Memory B cell (primary cell): ENCODE data around the gene ZSWIM6.

ENCODE experiments used
- ATAC-seq: fragments of 150-1000 bp; cut with Tn5 transposase; 2 replicates; pipeline ENCODE4 v1.10.0; 2021; ENCODE audit warnings: low read depth, mild to moderate bottlenecking, moderate library complexity
- DNase-seq, 2 donors: peaks; one replicate each; pipeline ENCODE4 v3.0.0; 2022; ENCODE audit warnings: low spot score in 2 of 2
- H3K27ac Mint-ChIP-seq: one replicate; pipeline ENCODE4 v1.8.0; 2022; ENCODE audit warnings: mild to moderate bottlenecking, moderate library complexity, mixed read lengths
- H3K27me3 Mint-ChIP-seq: one replicate; pipeline ENCODE4 v1.8.0; 2022; ENCODE audit warnings: mixed read lengths
- H3K36me3 Mint-ChIP-seq: one replicate; pipeline ENCODE4 v1.8.0; 2022; ENCODE audit warnings: mild to moderate bottlenecking, mixed read lengths
- H3K4me1 Mint-ChIP-seq: one replicate; pipeline ENCODE4 v1.8.0; 2022; ENCODE audit warnings: mixed read lengths
- H3K4me3 Mint-ChIP-seq: one replicate; pipeline ENCODE4 v1.8.0; 2022; ENCODE audit warnings: mild to moderate bottlenecking, moderate library complexity, mixed read lengths
- H3K9me3 Mint-ChIP-seq: one replicate; pipeline ENCODE4 v1.8.0; 2022; ENCODE audit warnings: mixed read lengths

ZSWIM6 gene

GRCh38 chr5:61589946-61590345, 257.9 kb downstream of the ZSWIM6 start:
- DNase-seq (no peak), ATAC-seq (no peak)
- Mint-ChIP-seq H3K4me1 (no peaks in the 10 kb centered on the region), H3K27ac (no peak overlapping the region), H3K9me3 (no peaks in the 10 kb centered on the region), H3K4me3 (no peak overlapping the region), H3K36me3 (no peaks in the 10 kb centered on the region), H3K27me3 (peaks cover 6% of the 10 kb centered on the region)

- no peak overlapping the region for H3K27ac Mint-ChIP-seq
- peaks cover 6% of the 10 kb centered on the region for H3K27me3 Mint-ChIP-seq
- no peaks in the 10 kb centered on the region for H3K4me1 Mint-ChIP-seq
- H3K36me3 Mint-ChIP-seq, result no peaks in the 10 kb centered on the region
- DNase-seq (no peak), ATAC-seq (no peak)
- no peaks in the 10 kb centered on the region for H3K9me3 Mint-ChIP-seq
- H3K4me3 Mint-ChIP-seq, result no peak overlapping the region
These were observed 258.4 kb downstream of the ZSWIM6 start for GRCh38 chr5:61590473-61590872.

- H3K27ac Mint-ChIP-seq, result no peak overlapping the region
- no peak overlapping the region for H3K4me3 Mint-ChIP-seq
- no peaks in the 10 kb centered on the region for H3K9me3 Mint-ChIP-seq
- DNase-seq (no peak), ATAC-seq (no peak)
- H3K36me3 Mint-ChIP-seq, result no peaks in the 10 kb centered on the region
- no peaks in the 10 kb centered on the region for H3K4me1 Mint-ChIP-seq
- peaks cover 9% of the 10 kb centered on the region for H3K27me3 Mint-ChIP-seq
These were observed 259.8 kb downstream of the ZSWIM6 start for GRCh38 chr5:61591859-61592258.

- Mint-ChIP-seq H3K36me3 (no peaks in the 10 kb centered on the region), H3K27ac (no peak overlapping the region), H3K4me3 (no peak overlapping the region), H3K4me1 (peaks cover 2% of the 10 kb centered on the region), H3K9me3 (no peaks in the 10 kb centered on the region), H3K27me3 (peaks cover 13% of the 10 kb centered on the region)
- ATAC-seq (no peak), DNase-seq (no peak)
These were observed 263.4 kb downstream of the ZSWIM6 start for GRCh38 chr5:61595426-61595825.
